ENCODE measurements around the gene ASB9. TPM values are rescaled to one million over a fixed set of nuclear protein-coding genes. Genes with fewer than 3 reads are reported as not detected.
"Not testable (repeated sequence)": the region's sequence is repeated elsewhere in the genome, so short reads cannot be mapped to it uniquely, and the experiment has no call there.

ASB9 gene
- total RNA-seq, 1 donor from 2014 or later = not detected

DNA sequence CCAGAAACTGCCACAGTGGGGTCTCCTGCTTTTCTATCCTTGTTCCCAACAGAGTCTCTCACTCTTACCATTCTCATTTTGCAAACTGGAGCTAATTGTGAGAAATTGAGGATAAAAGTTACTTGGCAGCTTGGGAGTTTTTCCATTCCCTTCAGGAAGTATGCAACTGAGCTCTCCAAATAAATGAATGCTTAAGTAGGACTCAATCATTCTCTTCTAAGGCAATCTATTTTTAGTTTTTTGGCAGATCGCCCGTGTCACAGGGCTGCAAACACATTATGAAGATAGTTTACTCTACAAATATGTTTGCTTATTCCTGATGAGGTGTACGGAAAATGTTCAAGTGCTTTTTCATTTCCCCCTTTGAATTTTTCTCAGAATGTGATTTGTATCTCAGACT, 40.2 kb upstream of the ASB9 start:
- TF ChIP-seq, protein P1, sequence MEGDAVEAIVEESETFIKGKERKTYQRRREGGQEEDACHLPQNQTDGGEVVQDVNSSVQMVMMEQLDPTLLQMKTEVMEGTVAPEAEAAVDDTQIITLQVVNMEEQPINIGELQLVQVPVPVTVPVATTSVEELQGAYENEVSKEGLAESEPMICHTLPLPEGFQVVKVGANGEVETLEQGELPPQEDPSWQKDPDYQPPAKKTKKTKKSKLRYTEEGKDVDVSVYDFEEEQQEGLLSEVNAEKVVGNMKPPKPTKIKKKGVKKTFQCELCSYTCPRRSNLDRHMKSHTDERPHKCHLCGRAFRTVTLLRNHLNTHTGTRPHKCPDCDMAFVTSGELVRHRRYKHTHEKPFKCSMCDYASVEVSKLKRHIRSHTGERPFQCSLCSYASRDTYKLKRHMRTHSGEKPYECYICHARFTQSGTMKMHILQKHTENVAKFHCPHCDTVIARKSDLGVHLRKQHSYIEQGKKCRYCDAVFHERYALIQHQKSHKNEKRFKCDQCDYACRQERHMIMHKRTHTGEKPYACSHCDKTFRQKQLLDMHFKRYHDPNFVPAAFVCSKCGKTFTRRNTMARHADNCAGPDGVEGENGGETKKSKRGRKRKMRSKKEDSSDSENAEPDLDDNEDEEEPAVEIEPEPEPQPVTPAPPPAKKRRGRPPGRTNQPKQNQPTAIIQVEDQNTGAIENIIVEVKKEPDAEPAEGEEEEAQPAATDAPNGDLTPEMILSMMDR (IDR thresholded peaks at IDR 0.05; ENCODE audit: insufficient read depth, low read length, severe bottlenecking) = no peak
- Histone ChIP-seq H3K36me3 (ENCODE audit: control insufficient read depth, insufficient read depth, low read length) (no peaks in the 10 kb centered on the region), H3K4me3 (ENCODE audit: low read depth, low read length) (no peak overlapping the region), H3K27me3 (ENCODE audit: control insufficient read depth, insufficient read depth, low read length) (no peaks in the 10 kb centered on the region)
- FAIRE-seq = no peak
- no peak for DNase-seq (ENCODE audit: low read depth)

GRCh38 chrX:15305899-15306298, 36.0 kb upstream of the ASB9 start:
- H3K36me3 ChIP-seq (ENCODE audit: control insufficient read depth, insufficient read depth, low read length); H3K27me3 ChIP-seq (ENCODE audit: control insufficient read depth, insufficient read depth, low read length); H3K4me3 ChIP-seq (ENCODE audit: low read depth, low read length); DNase-seq (ENCODE audit: low read depth); FAIRE-seq: not testable (repeated sequence)

DNA sequence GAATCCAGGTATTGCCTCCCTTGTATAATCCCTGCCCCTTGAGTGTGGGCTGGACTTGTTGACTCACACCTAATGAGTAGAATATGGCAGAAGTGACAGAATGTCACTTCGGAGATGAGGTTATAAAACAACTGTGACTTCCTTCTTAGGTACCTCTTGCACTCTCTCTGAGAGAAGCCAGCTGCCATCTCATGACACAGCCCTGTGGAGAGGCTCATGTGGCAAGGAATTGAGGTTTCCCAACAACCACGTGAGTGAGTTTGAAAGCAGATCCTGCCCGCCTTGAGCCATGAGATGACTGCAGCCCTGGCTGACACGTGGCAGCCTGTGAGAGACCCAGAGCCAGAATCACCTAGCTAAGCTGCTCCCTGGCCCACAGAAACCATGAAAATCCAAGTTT, 32.0 kb upstream of the ASB9 start:
- H3K4me3 ChIP-seq (ENCODE audit: low read depth, low read length) = no peak overlapping the region
- H3K27me3 ChIP-seq (ENCODE audit: control insufficient read depth, insufficient read depth, low read length) = no peaks in the 10 kb centered on the region
- TF ChIP-seq, protein P1 (IDR thresholded peaks at IDR 0.05; ENCODE audit: insufficient read depth, low read length, severe bottlenecking) = no peak
- FAIRE-seq (no peak), DNase-seq (ENCODE audit: low read depth) (no peak)
- no peaks in the 10 kb centered on the region for H3K36me3 ChIP-seq (ENCODE audit: control insufficient read depth, insufficient read depth, low read length)

DNA sequence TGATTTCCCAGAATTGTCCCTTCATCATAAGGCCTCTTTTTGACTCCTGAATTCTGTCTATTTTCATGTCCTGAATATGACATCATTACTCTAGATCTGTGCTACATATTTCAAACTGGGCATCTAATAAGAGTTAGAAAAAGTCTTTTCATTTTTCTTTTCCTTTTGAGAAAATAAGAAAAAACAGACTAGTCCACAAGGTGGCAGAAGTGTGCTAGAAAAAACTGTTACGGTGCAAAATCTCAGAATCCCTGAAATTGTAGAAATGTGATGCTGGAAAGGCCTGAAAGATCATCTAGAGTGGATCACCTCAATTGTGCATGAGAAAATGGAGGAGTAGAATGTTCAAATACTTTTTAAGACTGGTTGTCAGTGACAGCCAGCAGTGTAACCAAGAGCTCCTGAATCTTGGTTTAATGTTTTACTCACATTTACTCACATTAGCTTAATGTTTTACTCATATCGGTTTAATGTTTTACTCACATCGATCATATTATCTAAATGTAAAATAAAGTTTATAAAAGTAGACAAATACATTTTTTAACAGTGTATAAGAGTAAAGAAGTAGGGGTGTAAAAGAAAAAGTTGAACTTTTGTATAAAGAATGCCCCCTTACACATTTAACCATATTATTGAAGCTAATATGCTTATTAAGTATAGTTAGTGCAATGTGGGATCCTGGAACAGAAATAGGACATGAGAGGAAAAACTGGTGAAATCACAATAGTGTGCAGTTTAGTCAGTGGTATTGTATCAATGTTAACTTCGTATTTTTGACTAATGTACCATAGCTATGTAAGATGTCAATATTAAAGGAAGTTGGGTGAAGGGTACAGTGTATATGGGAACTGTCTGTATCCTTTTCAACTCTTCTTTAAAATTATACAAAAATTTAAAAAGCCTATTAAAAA, 30.3 kb upstream of the ASB9 start:
- no peak for DNase-seq (ENCODE audit: low read depth)
- TF ChIP-seq, protein P1 (IDR thresholded peaks at IDR 0.05; ENCODE audit: insufficient read depth, low read length, severe bottlenecking) = peak; percentile 20
- Histone ChIP-seq H3K27me3 (ENCODE audit: control insufficient read depth, insufficient read depth, low read length) (no peaks in the 10 kb centered on the region), H3K4me3 (ENCODE audit: low read depth, low read length) (no peak overlapping the region), H3K36me3 (ENCODE audit: control insufficient read depth, insufficient read depth, low read length) (no peaks in the 10 kb centered on the region)
- no peak for FAIRE-seq

GRCh38 chrX:15298780-15299179, 28.9 kb upstream of the ASB9 start:
- DNase-seq (ENCODE audit: low read depth) = no peak
- TF ChIP-seq, protein P1 (IDR thresholded peaks at IDR 0.05; ENCODE audit: insufficient read depth, low read length, severe bottlenecking) = no peak
- Histone ChIP-seq H3K36me3 (ENCODE audit: control insufficient read depth, insufficient read depth, low read length) (no peaks in the 10 kb centered on the region), H3K4me3 (ENCODE audit: low read depth, low read length) (no peak overlapping the region), H3K27me3 (ENCODE audit: control insufficient read depth, insufficient read depth, low read length) (no peaks in the 10 kb centered on the region)
- no peak for FAIRE-seq

GRCh38 chrX:15298201-15298600, 28.3 kb upstream of the ASB9 start:
- FAIRE-seq (no peak), DNase-seq (ENCODE audit: low read depth) (no peak)
- Histone ChIP-seq H3K36me3 (ENCODE audit: control insufficient read depth, insufficient read depth, low read length) (no peaks in the 10 kb centered on the region), H3K27me3 (ENCODE audit: control insufficient read depth, insufficient read depth, low read length) (no peaks in the 10 kb centered on the region), H3K4me3 (ENCODE audit: low read depth, low read length) (no peak overlapping the region)
- TF ChIP-seq, protein P1 (IDR thresholded peaks at IDR 0.05; ENCODE audit: insufficient read depth, low read length, severe bottlenecking) = no peak

Measured in bronchial epithelial cell (primary cell).